Islet of Langerhans (tissue), 1 donor: ENCODE data around the gene ANK3.
A peak's percentile ranks its signal among the peaks of the same experiment; 100 is the strongest.

Source experiments
- FAIRE-seq: peaks from one replicate; lab custom pipeline; 2011; peaks lifted over from hg19 to GRCh38; lab: Jason Lieb, UNC

ANK3 gene

GRCh38 chr10:60028081-60028480 lies 361.6 kb downstream of the ANK3 start:
- no peak for FAIRE-seq

DNA sequence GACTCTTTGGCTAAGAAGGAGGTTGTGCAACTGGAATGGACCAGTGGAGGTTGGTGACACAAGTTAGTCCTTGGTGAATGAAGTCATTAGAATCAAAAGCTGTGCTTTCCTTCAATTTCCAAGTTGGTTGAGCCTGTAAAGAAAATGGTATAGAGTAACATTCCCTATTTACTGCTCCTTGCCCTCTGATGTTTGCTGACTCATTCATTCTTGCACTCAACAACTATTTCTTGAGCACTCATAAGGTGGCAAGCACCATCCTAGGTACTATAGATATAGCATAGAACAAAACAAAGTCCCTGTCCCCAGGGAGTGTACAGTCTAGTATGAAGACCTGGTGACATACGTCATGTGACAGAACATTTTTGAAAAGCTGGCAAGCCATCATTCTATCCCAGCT lies 364.4 kb downstream of the ANK3 start:
- no peak for FAIRE-seq

DNA sequence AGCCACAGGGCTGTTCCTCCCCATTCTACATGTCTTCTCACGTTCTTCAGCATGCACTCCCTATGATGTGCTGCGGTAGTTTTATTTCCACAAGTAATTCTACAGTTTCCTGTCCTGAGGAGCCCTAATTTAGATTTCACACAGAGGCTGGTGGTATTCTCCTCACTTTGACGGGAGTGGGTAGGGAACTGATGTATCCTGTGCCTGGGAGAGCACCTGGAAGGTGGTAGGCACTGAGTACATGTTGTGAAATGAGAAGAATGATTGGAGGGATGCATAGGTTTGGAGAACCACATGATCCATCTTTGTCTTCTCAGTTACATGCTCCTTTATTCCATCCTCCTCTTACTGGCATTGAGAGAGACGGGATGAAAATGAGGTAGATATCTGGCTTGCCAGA lies 365.2 kb downstream of the ANK3 start:
- FAIRE-seq = no peak

DNA sequence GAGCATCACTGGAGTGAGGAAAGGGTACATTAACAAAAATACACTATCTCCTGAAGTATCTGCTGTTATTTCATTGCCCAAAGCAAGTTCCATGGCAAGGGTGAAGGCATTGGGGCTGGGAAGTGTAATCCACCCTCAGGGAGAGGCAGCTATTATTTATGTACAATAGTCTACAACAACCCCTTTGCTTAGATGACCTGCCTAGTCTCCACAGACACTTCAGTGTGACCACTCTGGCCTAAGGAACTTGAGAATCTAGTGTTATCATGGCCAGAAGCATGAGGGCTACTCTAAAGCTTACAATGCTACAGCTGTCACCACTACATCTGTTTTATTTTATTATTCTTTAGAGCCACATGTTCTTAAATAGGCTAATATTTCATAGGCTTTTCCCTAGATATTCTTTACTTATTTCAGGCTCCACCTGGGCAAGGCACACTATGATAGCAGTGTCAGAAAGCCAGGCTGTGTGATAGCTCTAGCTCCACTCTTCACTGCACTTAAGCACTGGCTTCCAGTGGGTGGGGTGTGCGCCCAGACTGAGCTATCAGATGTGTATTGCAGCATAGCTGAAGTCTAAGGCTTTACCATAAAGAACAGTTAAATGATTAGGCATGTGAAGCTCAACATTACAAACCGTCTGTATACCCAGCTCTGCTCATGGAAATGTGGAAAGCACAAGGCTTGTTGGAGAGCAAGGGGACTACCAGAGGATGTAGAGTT lies 366.4 kb downstream of the ANK3 start:
- no peak for FAIRE-seq

- FAIRE-seq = no peak
Measured at GRCh38 chr10:60021361-60021760, 368.3 kb downstream of the ANK3 start.

DNA sequence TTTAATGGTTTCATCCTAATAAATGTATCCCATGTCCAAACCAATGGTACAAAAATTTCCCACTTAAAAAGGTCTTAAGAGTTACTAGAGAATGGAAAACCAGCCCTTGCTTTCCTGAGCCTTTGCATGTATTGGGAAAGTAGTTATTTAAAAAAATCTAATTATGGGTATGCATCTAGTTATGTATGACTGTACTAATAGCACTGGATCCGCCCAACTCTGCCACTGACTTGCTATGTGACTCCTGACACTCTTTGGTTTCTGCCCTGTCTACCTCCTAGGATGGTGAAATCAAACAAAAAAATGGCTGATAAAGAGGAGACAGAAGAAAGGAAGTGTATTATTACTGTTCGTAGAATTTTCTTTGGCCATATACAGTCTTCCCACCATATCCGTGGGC lies 372.9 kb downstream of the ANK3 start:
- no peak for FAIRE-seq

DNA sequence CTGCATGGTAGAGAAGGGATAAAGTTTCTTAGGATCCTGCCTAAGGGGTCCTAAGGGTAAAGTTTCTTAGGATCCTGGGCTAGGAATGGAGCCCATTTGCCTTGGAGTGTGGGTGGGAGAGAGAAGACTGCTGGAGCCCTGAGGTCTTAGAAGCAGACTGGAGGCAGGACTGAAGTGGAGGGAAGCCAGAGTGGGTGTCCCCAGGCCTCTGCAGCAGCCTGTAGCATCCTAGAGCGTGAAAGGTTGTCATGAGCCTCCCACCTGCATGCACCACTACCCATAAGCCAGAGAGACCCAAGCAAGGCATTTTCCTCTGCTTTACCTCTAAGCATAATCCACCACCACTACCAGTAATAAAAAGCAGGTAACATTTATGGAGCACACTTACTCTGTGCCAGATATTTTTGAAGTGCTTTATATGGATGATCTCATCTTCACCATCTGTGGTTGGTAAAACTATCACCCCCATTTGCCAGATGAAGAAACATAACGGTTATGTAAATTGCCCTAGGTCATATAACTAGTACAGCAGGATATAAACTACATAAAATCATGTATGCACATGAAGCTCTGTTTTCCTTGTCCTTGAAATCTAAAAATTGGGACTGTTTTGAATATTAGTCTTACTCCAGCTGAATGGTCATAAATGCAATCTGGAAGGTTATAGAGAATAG lies 379.8 kb downstream of the ANK3 start:
- FAIRE-seq = no peak

- FAIRE-seq = no peak
Measured at GRCh38 chr10:60009276-60009675, 380.4 kb downstream of the ANK3 start.

DNA sequence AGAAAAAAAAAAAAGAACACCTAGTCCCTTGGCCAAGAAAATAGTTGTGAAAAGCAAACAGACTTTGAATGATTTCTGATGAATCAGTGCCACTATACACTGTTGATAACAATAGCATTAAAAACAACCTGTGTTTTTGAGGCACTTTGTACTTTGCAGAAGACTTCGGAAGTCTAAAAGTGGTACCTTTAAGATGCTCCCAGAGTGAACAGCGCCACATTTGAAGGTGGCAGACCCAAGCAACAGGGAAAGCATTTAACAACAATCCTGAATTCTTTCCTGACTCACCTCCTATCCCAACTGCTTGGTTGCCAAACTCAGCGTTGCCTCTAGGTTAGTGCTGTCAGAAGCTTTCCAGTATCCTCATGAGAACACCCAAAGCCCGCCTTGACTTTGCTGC lies 380.9 kb downstream of the ANK3 start:
- no peak for FAIRE-seq

- FAIRE-seq = no peak
Measured at GRCh38 chr10:60006062-60006461, 383.6 kb downstream of the ANK3 start.

GRCh38 chr10:60003651-60004523 lies 385.8 kb downstream of the ANK3 start:
- FAIRE-seq = no peak

- no peak for FAIRE-seq
Measured at GRCh38 chr10:60000747-60001146, 388.9 kb downstream of the ANK3 start.

DNA sequence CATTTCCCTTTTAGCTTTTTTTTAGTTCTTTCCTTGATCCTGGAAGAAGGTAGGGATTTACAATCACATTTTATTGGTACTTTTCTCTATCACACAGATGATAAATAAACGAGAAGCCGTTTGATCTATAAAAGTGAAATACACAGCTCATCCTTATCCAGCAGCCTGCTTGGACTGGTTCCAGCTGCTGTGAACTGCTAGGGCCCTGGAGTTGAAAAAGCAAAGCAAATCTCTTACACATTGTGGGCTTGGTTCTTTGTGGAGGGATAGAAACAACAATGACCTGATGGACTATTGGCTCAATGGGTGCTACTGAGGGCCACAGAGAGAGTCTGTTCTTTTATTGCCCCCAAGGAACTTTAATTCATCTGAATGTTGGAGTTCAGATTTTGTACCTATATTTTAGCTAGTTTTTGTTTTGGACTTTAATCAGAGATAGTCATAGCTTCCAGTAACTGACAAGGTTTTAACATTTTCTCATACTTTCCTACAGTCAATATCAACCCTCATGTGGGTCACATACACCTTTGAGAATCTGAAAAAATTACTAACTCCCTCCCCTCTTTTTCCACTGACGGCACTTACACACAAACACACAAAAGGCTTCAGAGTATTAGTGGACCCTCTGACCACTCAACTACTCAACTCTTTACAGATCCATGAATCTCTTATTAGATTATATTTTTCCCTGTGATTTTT lies 391.7 kb downstream of the ANK3 start:
- FAIRE-seq = no peak

- FAIRE-seq = peak; percentile 95
Measured at GRCh38 chr10:59995862-59996261, 393.8 kb downstream of the ANK3 start.

GRCh38 chr10:59993931-59994330 lies 395.7 kb downstream of the ANK3 start:
- no peak for FAIRE-seq

- peak; percentile 99 for FAIRE-seq
Measured at GRCh38 chr10:59991661-59992060, 398.0 kb downstream of the ANK3 start.

- no peak for FAIRE-seq
Measured at GRCh38 chr10:59991117-59991516, 398.6 kb downstream of the ANK3 start.

- no peak for FAIRE-seq
Measured at GRCh38 chr10:59985639-59986038, 404.0 kb downstream of the ANK3 start.

GRCh38 chr10:59984415-59984814 lies 405.3 kb downstream of the ANK3 start:
- FAIRE-seq = peak; percentile 38

- FAIRE-seq = no peak
Measured at GRCh38 chr10:59980356-59980755, 409.3 kb downstream of the ANK3 start.

- no peak for FAIRE-seq
Measured at GRCh38 chr10:59977486-59977885, 412.2 kb downstream of the ANK3 start.

DNA sequence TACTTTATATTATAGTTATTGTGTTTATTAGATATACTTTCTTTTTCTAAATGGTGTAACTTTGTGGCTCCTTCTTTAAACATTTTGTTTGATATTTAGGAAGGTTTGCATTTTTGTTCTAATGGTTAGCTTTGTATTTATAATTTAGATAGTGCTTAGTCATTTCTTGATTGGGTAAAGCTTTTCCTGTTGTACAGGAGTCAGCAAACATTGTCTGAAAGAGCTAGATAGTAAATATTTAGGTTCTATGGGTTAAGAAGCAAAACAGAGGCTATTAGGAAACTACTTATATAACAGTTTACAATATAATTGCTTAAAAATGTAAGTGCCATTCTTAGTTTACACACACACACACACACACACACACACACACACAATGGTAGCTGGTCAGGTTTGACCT lies 412.8 kb downstream of the ANK3 start:
- no peak for FAIRE-seq
